ENCODE data around the gene MAP4K4. TPM values are rescaled to one million over a fixed set of nuclear protein-coding genes. Genes with fewer than 3 reads are reported as not detected.

Gene MAP4K4
- total RNA-seq, 1 experiment from 2014 or later = 59.2 TPM

DNA sequence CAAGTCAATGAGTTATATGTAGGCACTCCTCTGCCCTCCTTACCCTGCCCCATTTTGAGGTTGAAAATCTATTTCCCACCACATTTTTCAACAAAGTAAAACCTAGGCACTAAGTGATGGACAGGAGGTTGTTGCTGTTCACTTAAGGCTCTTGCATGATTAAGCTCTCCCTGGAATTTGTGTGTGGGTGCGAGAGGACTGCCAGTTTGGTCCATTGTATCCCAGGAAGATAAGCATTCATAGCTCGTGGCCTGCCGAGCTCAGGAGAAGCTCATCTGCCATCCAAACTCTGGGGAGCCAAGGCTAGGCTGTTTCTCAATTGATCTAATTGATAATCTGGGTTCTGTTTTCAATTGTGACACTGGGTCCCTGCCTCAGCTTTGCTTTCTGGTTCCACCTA is 4.7 kb upstream of the MAP4K4 start:
- no peak for DNase-seq (ENCODE audit: low spot score)

DNA sequence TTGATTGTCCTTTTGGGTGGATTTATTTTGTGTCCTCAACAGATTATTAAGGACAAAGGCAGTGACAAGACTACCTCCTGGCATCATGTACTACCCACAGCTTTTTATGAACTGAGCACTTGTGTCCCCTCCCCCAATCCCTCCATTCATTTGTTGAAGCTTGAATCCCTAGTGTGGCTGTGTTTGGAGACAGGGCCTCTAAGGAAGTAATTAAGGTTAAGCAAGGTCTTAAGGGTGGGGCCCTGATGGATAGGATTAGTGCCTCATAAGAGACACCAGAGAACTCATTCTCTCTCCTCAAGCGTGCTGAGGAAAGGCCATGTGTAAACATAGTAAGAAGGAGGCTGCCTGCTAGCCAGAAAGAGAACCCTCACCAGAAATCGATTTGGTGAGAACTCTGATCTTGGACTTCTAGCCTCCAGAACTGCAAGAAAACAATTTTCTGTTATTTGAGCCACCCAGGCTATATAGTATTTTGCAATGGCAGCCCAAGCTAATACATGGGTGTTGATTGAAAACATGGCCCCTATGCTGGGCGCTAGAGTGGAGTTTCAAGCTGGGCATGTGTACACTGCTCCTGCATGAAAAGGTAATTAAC is 3.4 kb upstream of the MAP4K4 start:
- no peak for DNase-seq (ENCODE audit: low spot score)

DNA sequence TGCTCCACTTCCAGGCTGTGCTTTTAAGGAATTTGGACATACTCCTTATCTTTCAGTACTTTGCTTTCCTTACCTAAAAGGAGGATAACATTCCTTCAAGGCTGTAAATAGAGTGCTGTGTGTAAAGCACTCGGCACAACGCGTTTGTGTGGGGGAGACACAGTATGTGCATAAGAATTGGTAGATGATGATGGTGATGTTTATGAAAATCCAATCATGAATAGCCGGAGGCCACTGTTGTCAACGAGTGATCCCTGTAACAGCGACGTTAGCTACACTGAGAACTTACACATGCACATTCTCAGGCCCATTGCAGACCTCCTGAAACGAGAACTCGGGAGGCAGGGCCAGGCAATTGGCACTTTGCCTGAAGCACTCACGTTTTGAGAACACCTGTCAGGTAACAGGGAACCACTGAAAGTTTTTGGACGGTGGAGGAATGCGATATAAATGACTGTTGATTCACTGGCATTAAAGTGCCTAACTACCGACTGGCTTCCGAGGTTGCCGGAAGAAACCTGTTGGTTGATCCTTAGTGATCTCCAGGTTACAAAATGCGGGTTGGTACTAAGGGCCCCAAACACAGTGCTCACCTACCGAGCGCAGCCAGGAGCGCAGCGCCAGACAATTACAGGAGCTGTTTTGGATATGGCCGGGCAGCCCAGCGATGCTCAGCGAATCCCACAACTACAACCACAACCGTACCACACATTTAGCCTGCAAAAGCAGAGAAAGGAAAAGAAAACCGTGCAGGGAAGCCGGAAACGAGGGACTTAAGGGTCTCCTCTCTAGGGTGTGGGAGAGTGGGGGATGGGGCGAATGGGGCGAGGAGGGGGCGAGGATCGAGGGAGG is 1.0 kb upstream of the MAP4K4 start:
- no peak for DNase-seq (ENCODE audit: low spot score)

DNA sequence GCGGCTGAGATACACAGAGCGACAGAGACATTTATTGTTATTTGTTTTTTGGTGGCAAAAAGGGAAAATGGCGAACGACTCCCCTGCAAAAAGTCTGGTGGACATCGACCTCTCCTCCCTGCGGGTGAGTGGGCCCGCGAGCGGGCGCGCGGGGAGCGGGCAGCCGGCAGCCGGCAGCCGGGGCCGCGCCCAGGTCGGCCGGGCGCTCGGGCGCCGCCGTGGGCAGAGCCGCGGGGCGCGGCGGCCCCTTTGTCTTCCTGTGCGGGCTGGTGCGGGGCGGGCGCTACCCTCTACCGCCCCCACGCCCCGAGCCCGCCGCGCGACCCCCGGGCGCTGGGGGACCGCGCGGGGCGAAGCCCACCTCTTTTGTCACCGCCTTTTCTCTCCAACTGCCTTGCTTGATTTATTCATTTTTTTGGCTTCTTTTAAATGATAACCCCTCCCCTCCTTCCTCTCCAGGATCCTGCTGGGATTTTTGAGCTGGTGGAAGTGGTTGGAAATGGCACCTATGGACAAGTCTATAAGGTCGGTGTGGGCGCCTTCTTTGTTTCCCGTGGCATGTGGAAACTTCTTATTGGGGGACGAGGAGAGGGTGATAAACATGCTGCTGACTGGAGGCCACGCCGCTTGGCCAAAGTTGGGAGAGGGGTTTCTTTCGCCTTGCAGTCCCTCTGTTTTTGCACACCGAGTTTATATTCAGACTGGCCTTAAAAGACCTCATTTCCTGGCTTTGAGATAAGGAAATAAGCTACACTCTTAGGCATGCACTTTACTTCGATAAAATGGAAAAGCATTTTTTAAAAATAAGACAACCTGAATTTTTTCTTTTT is 722 bp downstream of the MAP4K4 start:
- DNase-seq (ENCODE audit: low spot score) = peak; percentile 37

DNA sequence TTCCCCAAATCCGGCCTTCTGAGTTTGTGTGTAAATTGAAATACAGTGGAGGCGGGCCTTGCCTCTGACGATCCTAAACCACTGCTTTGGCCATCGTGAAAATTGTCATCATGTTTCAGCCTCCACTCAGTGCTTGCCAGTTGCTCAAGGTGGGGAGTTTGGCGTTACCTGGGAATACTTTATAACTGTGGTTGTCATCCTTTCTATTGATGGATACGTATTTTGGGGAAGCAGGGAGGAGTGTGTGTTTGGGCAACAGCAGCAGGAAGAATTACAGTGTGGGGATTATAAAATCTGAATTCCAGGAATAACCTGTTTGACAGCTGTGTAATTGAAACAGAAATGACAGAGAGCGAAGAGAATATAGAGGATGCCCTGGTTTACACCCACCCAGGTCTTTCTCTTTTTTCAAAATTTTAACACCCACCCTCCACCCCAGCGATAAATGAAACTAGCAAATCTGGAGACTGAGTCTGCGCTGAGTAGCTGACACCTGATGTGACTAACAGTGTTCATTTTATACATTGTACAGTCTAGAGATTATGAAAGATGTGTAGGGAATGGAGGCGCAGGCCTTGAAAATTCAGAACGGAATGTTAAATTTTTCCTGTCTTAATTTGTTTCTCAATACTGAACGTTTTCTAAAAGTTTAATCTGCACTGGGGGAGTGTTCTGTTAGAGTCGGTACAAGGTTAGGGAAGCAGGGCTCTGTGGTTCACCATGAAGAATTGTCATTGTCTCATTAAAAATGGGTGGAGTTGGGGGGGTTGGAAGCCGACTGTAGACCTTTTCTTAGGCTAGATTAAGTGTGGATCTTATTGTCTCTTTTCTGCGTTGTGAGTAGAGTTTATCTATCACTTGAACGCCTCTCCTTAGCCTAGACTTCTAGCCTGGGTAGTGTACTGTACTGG is 1.6 kb downstream of the MAP4K4 start:
- peak; percentile 43 for DNase-seq (ENCODE audit: low spot score)

DNA sequence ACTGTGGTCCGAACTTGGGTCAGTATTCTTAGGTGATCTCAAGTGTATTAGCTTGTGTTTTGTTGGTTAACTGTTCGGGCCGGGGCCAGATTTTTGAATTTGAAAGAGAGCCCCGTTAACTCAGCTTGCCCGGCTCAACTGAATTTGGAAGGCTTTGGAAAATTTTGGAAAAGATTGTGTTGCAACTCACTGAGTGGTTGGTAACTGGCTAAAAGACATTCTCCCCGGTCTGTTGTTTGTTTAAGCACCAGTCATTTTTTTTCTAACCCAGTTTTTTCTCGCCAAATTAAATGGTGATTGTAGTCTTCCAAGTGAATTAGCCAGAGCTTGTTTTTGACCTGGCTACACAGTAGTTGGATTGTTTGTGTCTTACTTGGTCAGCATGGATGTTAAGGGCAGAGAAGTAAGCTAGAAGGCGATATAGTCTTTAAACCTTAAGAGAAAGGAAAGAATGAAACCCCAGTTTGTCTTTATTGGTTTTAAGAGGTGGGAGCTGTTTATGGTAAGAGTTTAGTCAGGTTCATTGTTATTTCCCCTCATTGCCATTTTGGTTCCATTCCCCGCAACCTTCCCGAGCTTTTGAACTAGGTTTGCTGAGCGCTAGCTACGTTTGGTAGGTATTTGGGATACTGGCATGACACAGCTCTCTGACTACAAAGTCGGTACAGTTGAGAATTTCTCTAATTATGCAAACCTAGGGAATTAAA is 2.4 kb downstream of the MAP4K4 start:
- DNase-seq (ENCODE audit: low spot score) = peak; percentile 21

DNA sequence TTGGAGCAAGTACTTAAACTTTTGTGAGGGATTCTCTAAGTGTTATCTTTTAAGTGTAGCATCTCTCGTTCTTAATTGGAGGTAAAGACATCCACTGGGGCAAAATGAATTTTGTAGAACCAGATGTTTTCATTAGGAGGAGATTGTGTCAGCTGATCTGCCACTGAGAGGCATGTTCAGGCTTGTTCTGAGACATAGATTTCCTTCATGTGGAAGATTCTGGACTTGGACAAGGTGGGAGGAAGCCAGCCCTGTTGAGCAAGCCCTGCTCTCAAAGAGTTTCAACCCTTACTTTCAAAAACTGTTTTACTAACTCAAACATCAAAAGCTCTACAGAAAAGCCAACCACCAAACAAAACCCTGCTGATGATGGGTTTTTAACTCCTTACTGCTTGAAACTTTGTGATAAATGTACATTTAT is 6.5 kb downstream of the MAP4K4 start:
- DNase-seq (ENCODE audit: low spot score) = no peak

DNA sequence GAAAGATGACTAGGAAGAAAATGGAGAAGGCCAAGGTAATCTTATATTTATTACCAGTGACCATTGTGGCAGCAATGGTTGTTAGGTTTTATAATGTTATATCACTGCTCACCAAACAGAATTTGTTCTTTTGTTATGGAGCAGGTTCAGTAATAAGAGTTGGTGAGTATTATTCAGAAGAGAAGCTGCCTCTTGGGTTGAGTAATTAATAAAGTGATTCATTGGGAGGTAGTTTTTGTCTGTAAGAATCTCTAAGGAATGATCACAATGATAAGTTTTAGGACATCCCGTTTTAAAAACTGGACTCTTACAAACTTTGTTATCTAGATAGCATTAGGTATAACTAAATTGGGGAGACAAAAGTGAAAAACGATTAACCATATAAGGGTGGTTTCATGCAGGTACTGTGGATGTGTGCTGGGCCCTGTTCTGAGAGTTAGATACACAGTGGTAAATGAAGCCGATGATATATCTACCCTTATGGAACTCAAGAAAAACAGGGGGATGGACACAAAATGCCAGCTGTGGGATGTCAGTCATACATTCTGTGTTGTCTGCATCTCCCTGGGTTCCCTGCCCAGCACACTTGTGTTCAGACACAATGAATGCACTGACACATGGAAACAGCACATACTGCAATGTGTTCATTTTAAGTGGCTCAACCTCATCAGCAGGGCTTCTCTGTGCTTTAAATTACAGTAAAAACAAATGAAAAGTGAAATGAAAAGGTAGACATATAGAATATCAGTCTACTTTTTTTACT is 7.5 kb downstream of the MAP4K4 start:
- no peak for DNase-seq (ENCODE audit: low spot score)

DNA sequence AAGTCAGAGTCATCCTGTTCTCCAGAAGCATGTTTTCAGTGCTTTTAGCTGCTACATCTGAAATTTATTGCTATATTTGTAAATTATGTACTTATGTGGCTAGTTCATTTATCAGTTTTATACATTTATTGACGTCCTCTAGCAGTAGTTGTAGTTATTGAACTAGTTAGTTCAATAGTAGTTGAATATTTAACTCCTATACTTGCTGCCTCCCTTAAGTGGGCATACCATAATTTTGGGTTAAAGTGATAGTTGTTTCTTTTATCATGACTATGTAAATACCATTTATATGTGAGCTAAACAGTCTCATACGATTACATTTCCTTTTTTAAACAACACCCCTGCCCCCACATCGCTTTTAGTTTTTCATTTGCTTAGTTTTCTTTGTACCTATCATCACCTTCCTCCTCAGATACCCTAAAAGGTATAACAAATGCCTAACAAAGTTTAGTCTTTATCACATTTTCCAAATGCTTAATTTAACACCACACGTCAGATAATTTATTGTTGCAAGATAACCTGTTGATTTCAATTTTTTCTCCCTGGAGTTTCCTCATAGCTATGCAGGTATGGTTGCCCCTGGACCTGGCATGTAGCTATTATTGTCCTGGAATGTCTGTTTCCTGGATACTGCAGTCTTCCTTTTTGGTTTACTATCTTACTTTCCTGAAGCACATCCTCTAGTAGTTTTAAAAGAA is 8.8 kb downstream of the MAP4K4 start:
- no peak for DNase-seq (ENCODE audit: low spot score)

DNA sequence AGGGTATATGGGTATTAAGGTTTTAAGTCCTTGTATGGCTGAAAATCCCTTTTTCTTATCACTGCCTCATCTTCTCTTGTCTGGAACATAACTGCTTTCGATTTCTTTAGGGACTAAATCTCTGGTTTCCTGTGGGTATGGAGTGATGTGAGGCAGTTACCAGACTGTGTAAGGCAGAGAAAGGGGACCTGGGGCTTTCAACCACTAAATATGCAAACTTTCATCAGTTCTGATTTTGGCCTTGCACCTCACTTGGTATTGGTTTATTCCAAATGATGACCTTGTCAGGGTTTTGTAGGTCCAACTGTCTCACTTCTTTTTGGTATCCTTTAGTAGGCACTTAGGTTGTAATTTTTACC is 9.3 kb downstream of the MAP4K4 start:
- DNase-seq (ENCODE audit: low spot score) = no peak

DNA sequence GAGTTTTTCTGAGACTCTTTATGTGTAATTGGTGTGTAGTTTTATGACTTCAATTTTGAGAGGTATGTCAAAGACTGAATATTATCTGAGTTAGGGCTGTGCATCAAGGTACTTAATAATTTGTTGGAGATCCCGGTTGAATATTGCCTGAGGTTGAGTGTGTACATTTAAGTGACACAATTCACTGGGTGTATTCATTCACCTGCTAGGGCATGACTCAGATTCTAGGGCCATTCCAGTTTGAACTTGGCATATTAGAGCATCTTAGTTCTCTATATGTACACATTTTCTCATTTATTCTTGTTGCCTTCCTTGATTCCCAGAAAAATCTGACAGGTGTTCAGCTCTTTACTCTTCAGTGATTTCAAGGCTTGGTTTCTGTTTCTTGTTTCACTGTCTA is 12.5 kb downstream of the MAP4K4 start:
- no peak for DNase-seq (ENCODE audit: low spot score)

DNA sequence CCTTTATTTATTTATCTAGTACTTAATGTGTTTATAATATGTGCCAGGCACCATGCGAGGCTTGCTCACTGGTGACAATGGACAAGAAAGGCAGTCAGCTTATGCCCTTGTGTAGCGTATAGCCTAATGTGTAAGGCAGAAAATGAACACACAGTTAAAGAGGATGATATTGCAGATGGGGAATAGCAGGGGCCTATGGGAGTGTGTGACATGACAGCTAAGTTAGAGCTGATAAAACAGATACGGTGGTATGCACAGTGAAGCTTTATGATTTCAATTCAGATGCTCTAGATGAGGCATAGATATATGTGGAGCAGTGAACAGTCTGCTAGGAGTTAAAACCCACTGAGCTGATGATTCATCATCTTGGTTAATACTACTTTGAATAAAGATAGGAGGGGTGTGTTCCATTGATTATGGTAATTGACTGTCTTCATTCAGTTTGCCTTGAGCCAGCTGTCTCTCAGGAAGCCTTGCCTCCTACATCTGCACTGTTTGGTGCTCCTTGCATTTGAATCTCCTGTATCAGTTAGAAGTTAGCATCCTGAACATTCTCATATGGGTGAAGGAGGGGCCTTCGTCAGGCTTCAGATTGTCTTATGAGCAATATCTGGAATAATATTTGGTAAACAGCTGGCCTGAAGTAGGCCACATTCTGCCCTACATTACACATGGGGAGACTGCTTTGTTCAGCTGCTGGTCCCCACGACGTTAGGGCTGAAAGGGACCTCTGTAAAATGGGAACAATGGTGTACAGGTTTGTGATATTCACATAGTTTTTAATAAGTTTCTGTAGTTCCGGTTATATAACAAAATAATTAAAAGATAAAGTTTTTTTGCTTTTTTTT is 13.2 kb downstream of the MAP4K4 start:
- no peak for DNase-seq (ENCODE audit: low spot score)

DNA sequence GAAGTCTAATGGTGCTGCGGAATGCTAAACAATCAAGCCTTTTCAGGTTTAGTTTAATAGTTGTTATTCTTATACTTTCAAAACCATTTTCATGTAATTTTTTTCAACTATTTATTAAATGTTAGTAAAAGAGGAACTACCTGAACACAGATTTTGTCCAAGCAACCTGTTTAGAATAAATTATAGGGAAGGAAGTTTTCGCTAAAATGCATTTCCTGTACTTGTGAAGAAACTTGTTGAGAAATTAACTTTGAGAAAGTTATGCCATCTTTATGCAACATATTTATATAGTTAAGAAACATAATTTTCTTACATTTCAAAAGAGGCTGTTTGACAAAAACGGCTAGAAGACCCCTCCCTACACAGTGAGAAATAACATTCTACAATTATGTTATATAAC is 16.6 kb downstream of the MAP4K4 start:
- no peak for DNase-seq (ENCODE audit: low spot score)

DNA sequence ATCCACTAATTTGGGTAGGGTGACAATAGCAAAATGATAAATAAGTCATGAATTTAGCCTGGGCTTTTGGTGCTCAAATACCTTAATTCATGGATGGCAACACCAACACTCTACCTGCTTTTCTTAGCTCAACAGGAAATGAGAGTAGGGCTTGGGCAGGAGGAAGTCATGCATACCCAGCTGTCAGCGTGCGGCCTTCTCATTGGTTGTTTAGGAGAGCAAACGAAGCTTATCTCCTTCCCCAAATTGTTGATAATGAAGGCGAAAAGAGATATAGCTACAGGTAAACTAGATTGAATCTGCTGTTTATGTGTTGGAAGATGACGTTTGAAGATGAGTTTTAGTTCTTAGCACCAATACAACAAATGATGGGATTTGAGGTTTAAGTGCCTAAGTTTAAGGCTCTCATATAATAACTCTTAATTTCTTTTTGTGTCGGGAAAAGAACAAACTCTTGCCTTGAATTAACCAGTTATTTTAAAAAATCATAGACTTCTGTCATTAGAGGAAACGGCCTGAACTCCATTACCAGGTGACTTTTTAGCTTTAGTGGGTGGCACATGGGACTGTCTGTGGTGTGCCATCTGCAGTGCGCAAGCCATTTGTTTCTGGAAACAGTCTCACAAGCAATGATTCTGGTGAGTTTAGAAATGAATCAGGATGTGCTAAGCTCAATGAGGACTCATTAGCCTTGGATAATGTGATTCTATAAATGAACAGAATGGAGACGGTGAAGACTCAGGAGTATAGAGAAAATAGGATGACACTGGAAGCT is 19.8 kb downstream of the MAP4K4 start:
- DNase-seq (ENCODE audit: low spot score) = no peak

DNA sequence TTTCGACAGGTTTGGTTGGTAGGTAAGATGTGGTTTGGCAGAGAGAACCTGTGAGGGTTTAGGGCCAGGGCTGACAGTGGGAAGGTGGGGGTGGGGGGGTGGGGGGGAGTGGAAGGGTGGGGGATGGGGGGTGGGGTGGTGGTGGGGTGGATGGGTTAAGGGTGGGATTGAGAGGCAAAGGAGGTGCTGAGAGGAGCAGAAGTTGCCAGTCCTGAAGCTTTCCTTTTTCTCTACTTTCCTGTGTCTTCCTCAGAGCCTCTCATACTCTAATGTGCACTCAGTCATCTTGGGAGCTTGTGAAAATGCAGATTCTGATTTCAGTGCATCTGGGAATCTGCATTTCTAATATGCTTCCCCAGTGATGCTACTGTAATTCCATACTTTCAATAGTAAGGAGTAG is 21.0 kb downstream of the MAP4K4 start:
- no peak for DNase-seq (ENCODE audit: low spot score)

DNA sequence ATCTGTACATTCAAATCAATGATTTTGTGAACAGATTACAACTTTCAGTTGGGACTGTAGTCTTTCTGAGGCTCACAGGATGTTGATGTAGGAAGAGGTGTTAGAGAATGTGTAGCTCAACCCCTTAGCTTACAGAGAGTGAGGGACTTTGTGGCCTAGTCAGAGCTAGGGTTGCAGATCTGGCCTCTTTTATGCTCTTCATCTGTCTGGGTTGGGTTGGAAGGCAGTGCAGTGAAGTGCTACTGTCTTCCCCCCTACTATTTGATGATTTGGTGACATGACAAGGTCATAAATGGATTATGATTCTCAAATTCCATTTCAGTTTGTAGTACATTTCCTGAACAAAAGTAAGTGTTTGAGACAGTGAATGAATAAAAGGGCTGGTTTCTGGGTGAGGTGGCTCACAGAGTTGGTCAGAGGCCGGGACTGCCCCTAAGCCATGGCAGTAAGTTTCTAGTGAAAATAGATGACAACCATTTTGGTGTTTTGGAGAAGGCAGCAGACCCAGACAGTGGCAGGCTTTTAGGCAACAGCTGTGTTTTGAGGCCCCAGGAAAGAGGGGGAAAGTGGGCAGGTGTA is 21.6 kb downstream of the MAP4K4 start:
- DNase-seq (ENCODE audit: low spot score) = no peak

DNA sequence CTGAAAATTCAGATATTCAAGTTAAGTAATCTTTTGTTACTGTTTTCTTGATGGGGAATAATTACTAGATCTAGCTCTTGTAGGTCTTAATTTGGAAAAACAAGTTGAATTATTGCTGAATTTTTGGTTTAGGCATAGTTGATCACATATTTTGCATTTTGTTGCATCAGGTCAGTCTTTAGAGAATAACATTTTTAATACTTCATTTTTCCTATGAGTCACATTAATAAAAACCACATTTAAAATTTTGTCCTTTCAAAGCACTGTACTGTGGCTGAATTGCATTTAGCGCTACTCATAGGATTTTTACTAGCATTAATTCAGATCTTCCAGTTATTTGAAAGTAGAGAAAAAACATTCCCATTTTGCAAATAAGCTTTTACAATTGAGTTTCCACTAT is 23.2 kb downstream of the MAP4K4 start:
- DNase-seq (ENCODE audit: low spot score) = no peak

DNA sequence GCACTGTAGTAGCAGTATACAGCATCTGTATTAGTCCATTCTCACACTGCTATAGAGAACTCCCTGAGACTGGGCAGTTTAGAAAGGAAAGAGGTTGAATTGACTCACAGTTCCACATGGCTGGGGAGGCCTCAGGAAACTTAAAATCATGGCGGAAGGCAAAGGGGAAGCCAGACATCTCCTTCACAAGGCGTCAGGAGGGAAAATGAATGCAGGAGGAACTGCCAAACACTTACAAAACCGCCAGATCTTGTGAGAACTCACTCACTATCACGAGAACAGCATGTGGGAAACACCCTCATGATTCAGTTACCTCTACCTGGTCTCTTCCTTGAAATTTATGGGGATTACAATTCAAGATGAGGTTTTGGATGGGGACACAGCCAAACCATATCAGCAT is 25.4 kb downstream of the MAP4K4 start:
- DNase-seq (ENCODE audit: low spot score) = no peak
